HG02798 (cell line): ENCODE results near the gene NCOR1.

Experiments
- ATAC-seq: cut with Tn5 transposase; IDR thresholded peaks from one replicate; pipeline ENCODE4 v1.9.1; 2021; ENCODE audit warnings: mild to moderate bottlenecking; ENCODE audit not compliant: unreplicated experiment, poor library complexity

The NCOR1 gene

DNA sequence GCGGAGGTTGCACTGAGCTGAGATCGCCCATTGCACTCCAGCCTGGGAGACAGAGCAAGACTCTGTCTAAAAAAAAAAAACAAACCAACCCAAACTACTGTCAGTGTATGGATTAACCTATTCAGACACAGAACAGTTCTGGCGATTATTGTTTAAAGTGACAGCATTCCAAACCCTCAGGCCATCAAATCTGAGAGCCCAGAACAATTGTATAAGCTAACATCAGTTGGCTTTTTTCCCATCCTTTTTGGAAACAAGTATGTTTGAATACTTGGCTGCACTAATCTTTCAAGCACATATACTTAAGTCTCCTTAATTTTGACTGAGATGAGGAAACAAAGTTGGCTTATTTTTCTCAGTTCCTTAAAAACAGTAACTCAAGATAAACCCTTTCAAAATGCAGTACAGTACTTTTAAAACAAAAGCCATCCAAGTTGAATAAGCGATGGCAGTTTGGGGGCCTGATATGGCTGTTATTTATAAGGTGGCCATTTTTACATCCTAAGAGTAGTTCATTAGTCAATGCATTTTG is 217.2 kb downstream of the NCOR1 start:
- no peak for ATAC-seq

DNA sequence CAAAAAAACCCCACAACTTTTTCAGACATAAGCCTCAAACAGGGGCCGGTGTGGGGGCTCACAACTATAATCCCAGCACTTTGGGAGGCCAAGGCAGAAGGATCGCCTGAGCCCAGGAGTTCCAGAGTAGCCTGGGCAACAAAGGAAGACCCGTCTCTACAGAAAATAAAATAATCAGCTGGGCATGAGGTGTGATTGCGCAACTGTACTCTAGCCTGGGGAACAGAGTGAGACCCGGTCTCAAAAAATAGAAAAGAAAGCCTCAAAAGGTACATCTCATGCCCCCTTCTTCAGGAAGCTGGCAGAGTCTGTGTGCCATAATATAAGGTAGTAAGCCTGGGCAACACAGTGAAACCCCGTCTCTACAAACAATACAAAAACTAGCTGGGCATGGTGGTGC is 219.0 kb downstream of the NCOR1 start:
- ATAC-seq, result no peak

DNA sequence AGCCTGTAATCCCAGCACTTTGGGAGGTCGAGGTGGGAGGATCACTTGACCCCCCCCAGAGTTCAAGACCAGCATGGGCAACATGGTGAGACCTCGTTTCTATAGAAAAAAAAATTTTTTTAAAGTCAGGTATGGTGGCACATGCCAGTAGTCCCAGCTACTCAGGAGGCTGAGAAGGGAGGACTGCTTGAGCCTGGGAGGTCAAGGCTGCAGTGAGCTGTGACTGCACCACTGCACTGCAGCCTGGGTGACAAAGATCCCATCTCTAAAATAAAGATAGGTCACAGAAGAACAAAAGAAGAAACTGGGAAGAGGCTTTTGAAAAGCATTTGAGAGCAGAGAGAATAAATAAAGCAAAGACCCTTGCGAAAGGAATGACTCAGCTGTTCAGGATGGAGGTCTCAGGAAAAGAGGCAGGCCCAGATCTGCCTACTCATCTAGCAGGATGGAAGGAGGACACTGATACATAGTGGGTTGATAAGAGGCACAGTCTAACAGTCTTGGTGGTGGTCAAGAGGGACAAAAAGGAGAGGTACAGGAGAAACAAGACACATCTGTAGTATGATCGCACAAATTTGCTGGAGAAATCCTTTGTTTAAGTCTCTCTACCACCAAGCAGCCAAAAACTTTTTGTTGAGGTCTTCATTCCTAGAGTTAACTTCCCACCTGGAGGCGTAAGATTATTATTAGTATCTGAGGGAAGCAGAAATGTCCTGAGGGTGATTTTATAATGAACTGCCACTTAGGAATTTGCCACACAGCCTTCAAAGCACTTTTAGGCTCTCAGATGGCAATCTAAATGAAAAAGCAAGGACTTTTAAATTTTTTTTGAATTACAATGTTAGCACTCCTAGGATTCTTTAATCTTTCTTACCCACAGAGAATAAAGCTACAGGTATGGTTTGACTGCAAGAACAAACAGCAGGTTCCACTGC is 233.4 kb downstream of the NCOR1 start:
- no peak for ATAC-seq

DNA sequence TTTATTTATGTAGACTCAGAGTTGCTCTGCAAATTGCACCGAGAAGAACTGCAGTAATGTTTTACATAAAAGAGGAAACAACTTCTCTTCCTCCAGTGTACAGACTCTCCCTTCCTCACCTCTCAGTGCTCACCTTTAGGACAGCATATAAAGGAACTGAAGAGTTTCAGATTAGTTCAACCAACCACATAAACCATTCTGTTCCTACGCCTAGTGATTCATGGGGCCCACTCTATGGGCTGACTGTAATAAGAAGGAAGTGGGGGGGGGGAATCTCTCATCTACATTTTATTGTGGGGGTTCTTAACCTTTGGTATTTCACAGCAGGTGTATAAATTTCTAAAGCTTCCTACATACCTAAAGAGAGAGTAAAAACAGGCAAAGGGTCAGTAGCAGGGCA is 234.1 kb downstream of the NCOR1 start:
- ATAC-seq, result peak; percentile 53
